Osteoblast (primary cell): Measurements from ENCODE around the gene WDR91. TPM values are rescaled to one million over a fixed set of nuclear protein-coding genes. Genes with fewer than 3 reads are reported as not detected.

Source experiments
- DNase-seq: peaks from one replicate; pipeline ENCODE4 v3.0.0; 2011; ENCODE audit warnings: low spot score, mixed read lengths; ENCODE audit not compliant: insufficient read length; ENCODE audit errors: missing footprints
- H2AFZ ChIP-seq: 2 replicates; pipeline ENCODE4 v1.6.0; 2011; ENCODE audit warnings: mild to moderate bottlenecking, low read length
- H3K27ac ChIP-seq: 2 replicates; pipeline ENCODE4 v1.5.1; 2011; ENCODE audit warnings: mild to moderate bottlenecking, low read depth, low read length, moderate library complexity
- H3K27me3 ChIP-seq: 2 replicates; pipeline ENCODE4 v1.6.0; 2012; ENCODE audit warnings: mild to moderate bottlenecking, control low read depth, inconsistent platforms, low read length, moderate library complexity; ENCODE audit not compliant: insufficient read depth
- H3K36me3 ChIP-seq: 2 replicates; pipeline ENCODE4 v1.5.1; 2011; ENCODE audit warnings: mild to moderate bottlenecking, low read length, control low read depth, moderate library complexity; ENCODE audit not compliant: insufficient read depth
- H3K4me1 ChIP-seq: 2 replicates; pipeline ENCODE4 v1.5.1; 2011; ENCODE audit warnings: mild to moderate bottlenecking, low read length, control low read depth, moderate library complexity; ENCODE audit not compliant: insufficient read depth
- H3K4me2 ChIP-seq: 2 replicates; pipeline ENCODE4 v1.6.0; 2011; ENCODE audit warnings: mild to moderate bottlenecking, low read length; ENCODE audit not compliant: insufficient read depth
- H3K4me3 ChIP-seq: fragments of 200-600 bp; sonication (generic); 3 replicates; pipeline ENCODE4 v1.5.1; 2012; ENCODE audit warnings: mild to moderate bottlenecking, low read length, inconsistent platforms; ENCODE audit not compliant: insufficient read depth
- H3K79me2 ChIP-seq: 2 replicates; pipeline ENCODE4 v1.6.0; 2012; ENCODE audit warnings: mild to moderate bottlenecking, low read length, control low read depth, inconsistent platforms; ENCODE audit not compliant: insufficient read depth
- H3K9me3 ChIP-seq: 2 replicates; pipeline ENCODE4 v1.5.1; 2011; ENCODE audit warnings: low read depth, low read length, control low read depth
- H4K20me1 ChIP-seq: 2 replicates; pipeline ENCODE4 v1.6.0; 2012; ENCODE audit warnings: mild to moderate bottlenecking, low read length, control low read depth; ENCODE audit not compliant: insufficient read depth
- CTCF ChIP-seq: IDR thresholded peaks from 2 replicates; pipeline ENCODE4 v1.5.1; 2011; ENCODE audit warnings: mild to moderate bottlenecking, low read depth, low read length, moderate library complexity; ENCODE audit errors: extremely low read depth
- total RNA-seq: library from RNA; depleted of rRNA; stranded (reverse); fragments of >200 nt; gene quantifications from 2 replicates; pipeline ENCODE4 v1.2.3, GENCODE V29; 2012

WDR91 gene
- total RNA-seq, 1 donor: 8.7 TPM

- no peak for TF ChIP-seq CTCF
- Histone ChIP-seq H3K4me2 (no peak overlapping the region), H3K36me3 (peaks cover 18% of the 10 kb centered on the region), H2AFZ (no peak overlapping the region), H3K4me1 (no peaks in the 10 kb centered on the region), H3K9me3 (peaks cover 17% of the 10 kb centered on the region), H3K27me3 (no peaks in the 10 kb centered on the region), H3K79me2 (no peaks in the 10 kb centered on the region), H3K27ac (no peak overlapping the region), H3K4me3 (no peak overlapping the region), H4K20me1 (no peaks in the 10 kb centered on the region)
- no peak for DNase-seq
These were observed 29.9 kb downstream of the WDR91 start for GRCh38 chr7:135181261-135181928.

- no peaks in the 10 kb centered on the region for H3K79me2 ChIP-seq
- H3K36me3 ChIP-seq: peaks cover 12% of the 10 kb centered on the region
- H4K20me1 ChIP-seq: no peaks in the 10 kb centered on the region
- H3K4me3 ChIP-seq: no peak overlapping the region
- no peak for TF ChIP-seq CTCF
- DNase-seq: no peak
- no peaks in the 10 kb centered on the region for H3K27me3 ChIP-seq
- no peak overlapping the region for H3K4me2 ChIP-seq
- H3K27ac ChIP-seq: no peak overlapping the region
- H3K9me3 ChIP-seq: peaks cover 17% of the 10 kb centered on the region
- no peaks in the 10 kb centered on the region for H3K4me1 ChIP-seq
- H2AFZ ChIP-seq: no peak overlapping the region
These were observed 31.2 kb downstream of the WDR91 start for GRCh38 chr7:135180122-135180521.

- no peak for TF ChIP-seq CTCF
These were observed 31.9 kb downstream of the WDR91 start for GRCh38 chr7:135179321-135179925.

GRCh38 chr7:135178364-135178763 lies 33.0 kb downstream of the WDR91 start:
- Histone ChIP-seq H3K27me3 (no peaks in the 10 kb centered on the region), H3K36me3 (peaks cover 10% of the 10 kb centered on the region), H3K9me3 (peaks cover 15% of the 10 kb centered on the region), H2AFZ (no peak overlapping the region), H3K27ac (no peak overlapping the region), H3K4me2 (no peak overlapping the region), H3K79me2 (no peaks in the 10 kb centered on the region), H3K4me1 (no peaks in the 10 kb centered on the region), H4K20me1 (no peaks in the 10 kb centered on the region), H3K4me3 (no peak overlapping the region)
- TF ChIP-seq CTCF: no peak
- no peak for DNase-seq

More at GRCh38 chr7:135179321-135179925, 31.9 kb downstream of the WDR91 start:
- Histone ChIP-seq H3K4me1 (no peaks in the 10 kb centered on the region), H3K27ac (no peak overlapping the region), H3K4me2 (no peak overlapping the region), H4K20me1 (no peaks in the 10 kb centered on the region), H2AFZ (no peak overlapping the region), H3K4me3 (no peak overlapping the region), H3K79me2 (no peaks in the 10 kb centered on the region), H3K9me3 (peaks cover 17% of the 10 kb centered on the region), H3K36me3 (peaks cover 12% of the 10 kb centered on the region), H3K27me3 (no peaks in the 10 kb centered on the region)
- DNase-seq: no peak
